IMR-90 (cell line): ENCODE measurements around the gene MYH10.

Experiments used
- POLR2A ChIP-seq: IDR thresholded peaks from 2 replicates; pipeline ENCODE4 v1.6.1; 2012; ENCODE audit warnings: mild to moderate bottlenecking, low read depth, low read length
- TF ChIP-seq, protein P1 (sequence below): conservative IDR thresholded peaks from 2 replicates; pipeline ENCODE4 v1.5.1; 2012; ENCODE audit warnings: mild to moderate bottlenecking, low read depth, low read length, improper control_type of control experiment
- TF ChIP-seq, protein P2 (sequence below): fragments of 150-350 bp; IDR thresholded peaks from 2 replicates; pipeline ENCODE4 v1.6.1; 2016; ENCODE audit warnings: low read depth, mild to moderate bottlenecking, low read length, moderate library complexity, borderline replicate concordance

DNA sequence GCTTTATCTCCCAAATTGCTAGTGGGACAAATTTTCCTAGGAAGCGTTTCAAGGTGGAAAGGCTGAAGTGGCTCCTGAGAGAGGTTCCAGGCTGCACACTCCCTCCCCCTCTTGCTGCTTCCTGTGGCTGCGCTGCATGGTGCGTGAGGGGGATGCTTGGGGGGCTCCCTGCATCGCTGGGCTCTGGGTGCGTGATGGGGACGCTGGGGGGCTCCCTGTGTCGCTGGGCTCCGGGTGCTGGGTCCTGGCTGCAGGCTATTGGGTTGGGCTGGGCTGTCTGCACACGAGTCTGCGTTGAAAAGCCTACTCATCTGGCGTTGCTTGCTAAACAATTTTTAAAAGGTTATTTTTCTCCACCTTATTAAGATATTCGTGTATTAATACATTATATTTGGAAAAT is 164.8 kb downstream of the MYH10 start:
- TF ChIP-seq POLR2A = no peak
- TF ChIP-seq, protein P1, sequence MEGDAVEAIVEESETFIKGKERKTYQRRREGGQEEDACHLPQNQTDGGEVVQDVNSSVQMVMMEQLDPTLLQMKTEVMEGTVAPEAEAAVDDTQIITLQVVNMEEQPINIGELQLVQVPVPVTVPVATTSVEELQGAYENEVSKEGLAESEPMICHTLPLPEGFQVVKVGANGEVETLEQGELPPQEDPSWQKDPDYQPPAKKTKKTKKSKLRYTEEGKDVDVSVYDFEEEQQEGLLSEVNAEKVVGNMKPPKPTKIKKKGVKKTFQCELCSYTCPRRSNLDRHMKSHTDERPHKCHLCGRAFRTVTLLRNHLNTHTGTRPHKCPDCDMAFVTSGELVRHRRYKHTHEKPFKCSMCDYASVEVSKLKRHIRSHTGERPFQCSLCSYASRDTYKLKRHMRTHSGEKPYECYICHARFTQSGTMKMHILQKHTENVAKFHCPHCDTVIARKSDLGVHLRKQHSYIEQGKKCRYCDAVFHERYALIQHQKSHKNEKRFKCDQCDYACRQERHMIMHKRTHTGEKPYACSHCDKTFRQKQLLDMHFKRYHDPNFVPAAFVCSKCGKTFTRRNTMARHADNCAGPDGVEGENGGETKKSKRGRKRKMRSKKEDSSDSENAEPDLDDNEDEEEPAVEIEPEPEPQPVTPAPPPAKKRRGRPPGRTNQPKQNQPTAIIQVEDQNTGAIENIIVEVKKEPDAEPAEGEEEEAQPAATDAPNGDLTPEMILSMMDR = no peak
- TF ChIP-seq, protein P2, sequence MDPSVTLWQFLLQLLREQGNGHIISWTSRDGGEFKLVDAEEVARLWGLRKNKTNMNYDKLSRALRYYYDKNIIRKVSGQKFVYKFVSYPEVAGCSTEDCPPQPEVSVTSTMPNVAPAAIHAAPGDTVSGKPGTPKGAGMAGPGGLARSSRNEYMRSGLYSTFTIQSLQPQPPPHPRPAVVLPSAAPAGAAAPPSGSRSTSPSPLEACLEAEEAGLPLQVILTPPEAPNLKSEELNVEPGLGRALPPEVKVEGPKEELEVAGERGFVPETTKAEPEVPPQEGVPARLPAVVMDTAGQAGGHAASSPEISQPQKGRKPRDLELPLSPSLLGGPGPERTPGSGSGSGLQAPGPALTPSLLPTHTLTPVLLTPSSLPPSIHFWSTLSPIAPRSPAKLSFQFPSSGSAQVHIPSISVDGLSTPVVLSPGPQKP = no peak
